A549 (cell line): Measurements from ENCODE around the gene KRT15.

Experiments
- CTCF ChIP-seq: fragments of >200 bp; sonication (Bioruptor Twin); formaldehyde crosslinking; IDR thresholded peaks from 3 replicates; pipeline ENCODE4 v1.5.1; 2016
- ELK1 ChIP-seq: fragments of 150-350 bp; IDR thresholded peaks from 2 replicates; pipeline ENCODE4 v1.6.1; 2014; ENCODE audit warnings: low read depth, mild to moderate bottlenecking, low read length
- EP300 ChIP-seq, 2 experiments: fragments of >200 bp; sonication (Bioruptor Twin); formaldehyde crosslinking; IDR thresholded peaks; 2 replicates in 1 of 2; 3 replicates in 1 of 2; pipeline ENCODE4 v1.6.1; 2016 to 2017
- KDM1A ChIP-seq: fragments of 200-600 bp; sonication (generic); IDR thresholded peaks from 2 replicates; pipeline ENCODE4 v1.6.1; 2016; ENCODE audit warnings: low read depth, mild to moderate bottlenecking
- MAZ ChIP-seq: fragments of 150-350 bp; IDR thresholded peaks from 2 replicates; pipeline ENCODE4 v1.6.1; 2014; ENCODE audit warnings: antibody characterized with exemption, low read depth, low read length, borderline replicate concordance
- PHF8 ChIP-seq: fragments of 200-600 bp; sonication (generic); IDR thresholded peaks from 2 replicates; pipeline ENCODE4 v1.6.1; 2016; ENCODE audit warnings: low read depth, mild to moderate bottlenecking, antibody characterized with exemption, moderate library complexity, borderline replicate concordance
- POLR2A ChIP-seq: IDR thresholded peaks from 2 replicates; pipeline ENCODE4 v1.6.1; 2012; ENCODE audit warnings: mild to moderate bottlenecking, low read length
- RCOR1 ChIP-seq: fragments of 150-350 bp; IDR thresholded peaks from 2 replicates; pipeline ENCODE4 v1.6.1; 2014; ENCODE audit warnings: antibody characterized with exemption, low read length, low read depth
- REST ChIP-seq: fragments of 200-600 bp; sonication (generic); IDR thresholded peaks from 2 replicates; pipeline ENCODE4 v1.6.1; 2016; ENCODE audit warnings: antibody characterized with exemption, mild to moderate bottlenecking, moderate library complexity
- RFX5 ChIP-seq: fragments of 450-650 bp; IDR thresholded peaks from 2 replicates; pipeline ENCODE4 v1.7.1; 2014; ENCODE audit warnings: antibody characterized with exemption, mild to moderate bottlenecking, moderate library complexity
- USF2 ChIP-seq: fragments of 450-650 bp; IDR thresholded peaks from 2 replicates; pipeline ENCODE4 v1.6.1; 2014; ENCODE audit warnings: antibody characterized with exemption

GRCh38 chr17:41486316-41486715 lies 32.4 kb downstream of the KRT15 start:
- TF ChIP-seq CTCF (no peak), KDM1A (no peak), PHF8 (no peak), POLR2A (no peak), RCOR1 (no peak), RFX5 (no peak), USF2 (no peak), ELK1 (no peak), REST (no peak), EP300 (IDR thresholded peaks at IDR 0.05) (no peak), MAZ (no peak)
